Brain pericyte (primary cell): ENCODE results near the gene FGD6.
"Not testable (repeated sequence)": the region's sequence is repeated elsewhere in the genome, so short reads cannot be mapped to it uniquely, and the experiment has no call there.

ENCODE experiments used
- DNase-seq: peaks from one replicate; pipeline ENCODE4 v3.0.0-alpha.2; 2012; ENCODE audit warnings: low read depth, low spot score

Gene FGD6

GRCh38 chr12:95126736-95127135, 90.5 kb downstream of the FGD6 start:
- DNase-seq: no peak

GRCh38 chr12:95126076-95126475, 91.2 kb downstream of the FGD6 start:
- DNase-seq: peak; percentile 8

GRCh38 chr12:95124106-95124505, 93.2 kb downstream of the FGD6 start:
- DNase-seq: no peak

- no peak for DNase-seq
Observed at GRCh38 chr12:95118788-95119179, 98.5 kb downstream of the FGD6 start.

- no peak for DNase-seq
Observed at GRCh38 chr12:95118138-95118787, 99.0 kb downstream of the FGD6 start.

GRCh38 chr12:95117178-95117599, 100.1 kb downstream of the FGD6 start:
- no peak for DNase-seq

- no peak for DNase-seq
Observed at GRCh38 chr12:95116773-95117172, 100.5 kb downstream of the FGD6 start.

- DNase-seq: no peak
Observed at GRCh38 chr12:95116341-95116740, 100.9 kb downstream of the FGD6 start.

- DNase-seq: no peak
Observed at GRCh38 chr12:95115641-95116040, 101.6 kb downstream of the FGD6 start.

- no peak for DNase-seq
Observed at GRCh38 chr12:95114766-95115405, 102.4 kb downstream of the FGD6 start.

- DNase-seq: no peak
Observed at GRCh38 chr12:95107362-95107761, 109.9 kb downstream of the FGD6 start.

- no peak for DNase-seq
Observed at GRCh38 chr12:95105540-95105939, 111.7 kb downstream of the FGD6 start.

GRCh38 chr12:95104919-95105452, 112.3 kb downstream of the FGD6 start:
- DNase-seq: no peak

GRCh38 chr12:95102916-95103671, 114.2 kb downstream of the FGD6 start:
- DNase-seq: peak; percentile 47

- DNase-seq: not testable (repeated sequence)
Observed at GRCh38 chr12:95101957-95102356, 115.3 kb downstream of the FGD6 start.

GRCh38 chr12:95100264-95101190, 116.7 kb downstream of the FGD6 start:
- DNase-seq: no peak

GRCh38 chr12:95099270-95099790, 117.9 kb downstream of the FGD6 start:
- DNase-seq: no peak

GRCh38 chr12:95096852-95097251, 120.4 kb downstream of the FGD6 start:
- DNase-seq: no peak

- no peak for DNase-seq
Observed at GRCh38 chr12:95096378-95096777, 120.9 kb downstream of the FGD6 start.

- not testable (repeated sequence) for DNase-seq
Observed at GRCh38 chr12:95095866-95096265, 121.4 kb downstream of the FGD6 start.

GRCh38 chr12:95089462-95089861, 127.8 kb downstream of the FGD6 start:
- DNase-seq: no peak
